AG08396 (cell line): ENCODE data around the gene RNF175.

Source experiments
- DNase-seq: peaks from one replicate; pipeline ENCODE4 v3.0.0; 2012; ENCODE audit warnings: low spot score, mixed read lengths

RNF175 gene

DNA sequence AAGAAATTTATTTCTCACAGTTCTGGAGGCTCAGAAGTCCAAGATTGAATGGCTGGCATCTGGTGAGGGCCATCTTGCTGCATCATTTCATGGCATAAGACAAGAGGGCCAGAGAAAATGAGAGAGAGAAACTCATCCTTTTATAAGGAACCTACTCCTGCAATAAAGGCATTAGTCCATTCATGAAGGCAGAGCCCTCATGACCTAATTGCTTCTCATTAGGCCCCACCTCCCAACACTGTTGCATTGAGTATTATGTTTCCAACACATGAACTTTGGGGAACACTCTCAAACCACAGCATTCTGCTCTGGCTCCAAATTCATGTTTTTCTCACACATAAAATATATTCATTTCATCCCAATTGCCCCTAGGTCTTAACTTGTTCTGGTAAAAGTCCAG lies 14.2 kb downstream of the RNF175 start:
- DNase-seq: no peak

DNA sequence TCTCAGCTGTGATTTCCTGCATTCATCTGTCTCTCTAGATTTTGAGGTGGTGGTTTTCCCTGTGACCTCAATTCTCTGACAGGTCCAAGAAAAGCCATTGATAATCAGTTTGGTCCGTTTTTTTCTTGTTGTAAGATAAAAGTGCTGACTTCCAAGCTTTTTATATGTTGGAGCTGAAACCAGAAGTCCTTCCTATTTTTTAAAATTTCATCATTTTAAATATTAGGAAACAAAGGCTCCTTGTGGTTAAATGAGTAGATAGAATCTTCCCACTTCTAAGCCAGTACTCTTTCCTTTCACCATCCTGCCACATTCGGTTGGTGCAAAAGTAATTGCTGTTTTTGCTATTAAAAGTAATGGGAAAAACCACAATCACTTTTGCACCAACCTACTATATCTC lies 18.3 kb downstream of the RNF175 start:
- DNase-seq: no peak

DNA sequence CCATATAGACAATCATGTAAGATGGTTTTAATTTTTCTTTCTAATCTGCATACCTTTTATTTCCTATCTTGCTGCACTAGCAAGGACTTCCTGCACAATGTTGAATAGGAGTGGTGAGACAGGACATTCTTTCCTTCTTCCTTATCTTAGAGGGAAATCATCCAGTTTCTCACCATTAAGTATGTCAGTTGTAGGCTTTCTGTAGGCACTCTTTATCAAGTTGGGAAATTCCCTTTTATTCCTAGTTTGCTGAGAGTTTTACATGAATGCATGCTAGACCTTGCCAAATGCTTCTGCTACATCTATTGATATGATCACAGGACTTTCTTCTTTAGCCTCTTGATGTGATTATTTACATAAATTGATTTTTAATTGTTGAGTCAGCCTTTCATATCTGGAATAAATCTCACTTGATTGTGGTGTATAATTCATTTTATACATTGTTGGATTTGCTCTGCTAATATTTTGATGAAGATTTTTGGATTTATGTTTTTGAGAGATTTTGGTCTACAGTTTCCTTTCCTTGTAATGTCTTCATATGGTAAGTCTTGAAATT lies 23.8 kb downstream of the RNF175 start:
- DNase-seq: no peak

GRCh38 chr4:153733751-153734448 lies 25.9 kb downstream of the RNF175 start:
- DNase-seq: no peak

DNA sequence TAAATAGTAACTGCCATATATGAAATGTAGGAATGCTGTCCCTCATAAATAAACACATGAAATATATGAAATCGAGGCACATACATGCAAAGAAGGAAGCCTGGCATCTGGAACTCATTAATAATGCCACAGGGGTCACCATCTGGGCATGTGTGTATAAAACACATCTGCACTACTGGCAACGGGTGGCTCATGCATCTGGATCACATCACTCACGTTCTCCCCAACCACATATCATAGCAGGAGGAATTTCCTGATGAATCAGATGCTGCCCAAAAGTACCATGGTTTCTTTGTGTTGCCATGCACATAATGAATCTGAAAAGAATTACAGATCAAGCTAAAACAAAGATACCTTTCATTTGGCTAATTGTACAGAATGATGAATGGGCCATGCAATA lies 28.6 kb downstream of the RNF175 start:
- DNase-seq: peak; percentile 35

DNA sequence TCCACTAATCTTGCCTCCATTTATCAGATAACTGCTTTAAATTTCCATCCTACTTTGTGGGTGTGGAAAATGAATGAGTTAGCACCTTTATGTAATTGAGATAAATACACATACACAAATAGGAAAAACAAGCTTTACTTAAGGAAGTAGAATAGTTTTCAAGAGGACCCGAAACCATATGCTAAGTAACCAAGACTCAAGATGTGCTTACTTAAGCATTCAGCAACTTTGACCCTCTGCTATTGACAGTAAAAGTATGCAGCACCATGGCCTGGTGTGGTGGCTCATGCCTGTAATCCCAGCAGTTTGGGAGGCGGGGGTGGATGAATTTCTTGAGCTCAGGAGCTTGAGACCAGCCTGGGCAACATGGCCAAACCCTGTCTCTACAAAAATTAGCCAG lies 29.9 kb downstream of the RNF175 start:
- DNase-seq: no peak

DNA sequence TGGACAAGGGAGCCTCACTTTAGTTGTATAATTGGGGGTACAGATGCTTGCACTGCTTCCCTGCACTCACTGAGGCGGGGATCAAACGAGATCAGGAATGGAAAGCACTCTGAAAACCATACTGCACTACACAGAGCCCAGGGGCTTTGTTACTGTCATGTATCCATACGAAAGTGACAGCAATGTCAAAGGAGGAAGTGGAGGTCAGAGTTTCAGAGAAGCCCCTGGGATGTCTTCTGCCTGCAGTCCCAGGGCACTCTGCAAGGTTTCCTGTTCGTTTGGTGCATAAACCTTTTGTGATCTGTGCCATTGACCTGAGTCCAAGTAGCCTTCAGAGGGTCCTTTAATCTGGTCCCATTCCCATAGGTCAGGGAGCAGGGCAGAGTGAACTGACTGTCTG lies 31.2 kb downstream of the RNF175 start:
- no peak for DNase-seq

DNA sequence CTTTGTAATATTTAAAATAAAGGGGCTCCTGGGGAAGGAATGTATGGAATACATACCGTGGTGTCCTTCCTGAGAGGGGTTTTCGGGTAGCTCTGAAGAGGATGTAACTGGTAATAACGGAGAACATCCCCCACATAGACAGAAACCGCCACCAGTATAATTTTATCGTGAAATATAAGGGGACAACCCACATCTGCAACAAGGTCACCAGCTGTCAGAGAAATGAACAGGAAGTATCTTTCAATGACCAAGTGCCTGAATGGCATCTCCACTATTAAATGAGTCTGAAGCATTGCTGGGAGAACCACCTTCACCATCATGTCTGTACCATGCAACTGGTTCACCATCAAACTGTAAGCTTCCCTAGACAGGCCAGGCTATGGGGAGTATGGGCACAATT lies 31.7 kb downstream of the RNF175 start:
- DNase-seq: no peak

- no peak for DNase-seq
Observed at GRCh38 chr4:153725831-153726154, 34.0 kb downstream of the RNF175 start.

DNA sequence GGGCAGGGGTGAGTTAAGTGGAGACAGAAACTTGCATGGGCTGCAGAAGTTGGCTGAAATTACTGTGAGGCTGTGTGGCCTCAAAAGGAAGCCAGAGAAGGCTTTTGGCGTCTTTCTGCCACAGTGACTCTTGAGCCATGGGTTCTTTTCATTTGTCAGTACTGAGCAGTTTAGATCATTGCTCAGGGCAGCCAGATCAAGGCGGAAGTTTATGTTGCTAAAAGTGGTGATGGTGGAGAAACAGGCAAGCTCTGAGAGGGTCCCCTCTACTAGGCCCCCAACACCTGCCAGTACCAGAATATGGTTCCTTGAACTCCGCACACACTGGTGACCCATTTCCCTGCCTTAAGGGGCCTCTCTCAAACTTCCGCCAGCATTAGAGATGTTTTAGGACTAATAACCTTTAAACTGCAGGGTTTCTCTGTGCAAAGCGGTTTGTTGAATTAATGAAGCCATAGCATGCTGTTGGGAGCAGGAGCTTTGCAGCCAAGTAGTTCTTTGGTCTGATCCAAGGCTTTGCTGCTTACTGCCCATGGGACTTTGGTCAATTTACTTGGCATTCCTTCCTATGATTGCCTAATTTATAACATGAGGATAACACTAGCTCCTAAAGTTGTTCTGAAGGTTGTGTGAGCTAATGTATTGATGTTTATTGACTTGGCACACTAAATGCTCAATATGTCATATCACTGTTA lies 34.5 kb downstream of the RNF175 start:
- no peak for DNase-seq

- DNase-seq: no peak
Observed at GRCh38 chr4:153724606-153725005, 35.2 kb downstream of the RNF175 start.

- DNase-seq: no peak
Observed at GRCh38 chr4:153722036-153722435, 37.8 kb downstream of the RNF175 start.

- no peak for DNase-seq
Observed at GRCh38 chr4:153713866-153714646, 45.8 kb downstream of the RNF175 start.

DNA sequence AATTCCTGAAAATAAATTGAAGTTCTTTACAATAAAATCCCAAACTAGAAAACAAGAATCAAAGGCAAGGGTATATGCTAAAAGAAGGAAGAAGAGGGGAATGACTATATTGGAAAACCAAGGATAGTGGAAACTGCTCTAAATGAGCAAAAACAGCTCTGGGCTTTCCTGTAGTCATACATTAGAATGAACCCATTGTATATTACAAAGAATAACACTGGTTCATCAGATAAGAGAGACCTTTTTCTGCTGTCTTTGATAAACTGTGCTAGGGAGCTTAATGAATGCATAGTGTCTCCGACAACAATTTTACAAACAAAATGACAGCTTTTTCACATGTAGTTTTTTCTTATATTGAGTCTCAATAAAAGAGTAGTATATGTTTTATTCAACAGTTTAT lies 49.1 kb downstream of the RNF175 start:
- DNase-seq: no peak

DNA sequence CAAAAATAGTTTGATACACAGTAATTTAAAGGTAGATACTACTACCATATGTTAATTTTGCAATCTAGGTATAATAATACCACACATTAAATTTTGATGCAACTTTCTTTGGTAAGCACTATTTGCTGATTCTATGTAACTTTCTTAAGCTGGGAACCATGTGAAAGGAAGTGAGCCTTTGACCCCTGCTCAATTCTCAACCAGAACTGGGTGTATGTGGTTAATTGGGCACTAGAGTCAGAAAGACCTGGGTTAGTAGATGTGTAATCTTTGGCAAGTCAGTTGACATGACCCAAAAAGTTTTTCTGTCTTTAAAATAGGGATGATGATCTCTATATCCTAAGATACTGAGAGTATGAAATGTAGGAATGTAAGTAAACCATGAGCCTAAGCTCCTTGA lies 53.3 kb downstream of the RNF175 start:
- no peak for DNase-seq

DNA sequence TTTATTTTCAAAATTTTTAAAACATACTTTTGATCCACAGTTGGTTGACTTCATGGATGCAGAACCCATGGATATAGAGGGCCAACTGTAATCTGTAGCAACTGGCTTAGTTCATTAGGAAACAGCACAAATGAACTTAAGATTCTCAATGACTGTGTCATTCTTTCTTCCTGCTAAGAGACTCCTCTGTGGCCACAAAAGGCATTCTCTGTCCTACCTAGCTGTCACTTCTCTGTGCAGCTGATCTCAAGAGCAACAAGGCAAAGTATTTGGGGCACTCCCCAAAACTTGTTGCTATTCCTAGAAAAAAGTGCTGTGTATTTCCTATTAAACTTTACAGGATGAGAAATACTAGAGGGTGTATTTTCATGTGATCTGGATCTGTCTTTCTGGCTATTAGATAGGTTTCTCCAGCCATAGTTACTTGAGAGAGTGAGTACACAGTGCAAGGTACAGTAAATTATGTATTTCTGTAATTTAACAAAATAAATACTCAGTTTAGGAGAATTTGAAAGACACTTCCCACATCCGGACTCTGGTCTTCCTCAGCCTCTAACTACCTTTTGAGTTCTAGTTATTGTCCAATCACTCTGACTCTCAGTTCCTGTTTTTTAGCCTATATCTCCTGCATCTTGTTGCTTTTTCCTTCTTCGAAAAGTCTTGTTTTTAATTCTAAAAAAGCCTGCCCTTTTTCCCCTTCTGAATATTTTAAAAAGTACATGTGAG lies 53.9 kb downstream of the RNF175 start:
- no peak for DNase-seq

- DNase-seq: no peak
Observed at GRCh38 chr4:153704522-153704921, 55.3 kb downstream of the RNF175 start.

GRCh38 chr4:153684971-153685371 lies 74.9 kb downstream of the RNF175 start:
- no peak for DNase-seq

- peak; percentile 53 for DNase-seq
Observed at GRCh38 chr4:153684182-153684970, 75.4 kb downstream of the RNF175 start, which contains the start of gene TLR2. TSS of gene TLR2 (plus strand) at chr4:153684280. CDS start at chr4:153702908, 18,628 bp downstream.

DNA sequence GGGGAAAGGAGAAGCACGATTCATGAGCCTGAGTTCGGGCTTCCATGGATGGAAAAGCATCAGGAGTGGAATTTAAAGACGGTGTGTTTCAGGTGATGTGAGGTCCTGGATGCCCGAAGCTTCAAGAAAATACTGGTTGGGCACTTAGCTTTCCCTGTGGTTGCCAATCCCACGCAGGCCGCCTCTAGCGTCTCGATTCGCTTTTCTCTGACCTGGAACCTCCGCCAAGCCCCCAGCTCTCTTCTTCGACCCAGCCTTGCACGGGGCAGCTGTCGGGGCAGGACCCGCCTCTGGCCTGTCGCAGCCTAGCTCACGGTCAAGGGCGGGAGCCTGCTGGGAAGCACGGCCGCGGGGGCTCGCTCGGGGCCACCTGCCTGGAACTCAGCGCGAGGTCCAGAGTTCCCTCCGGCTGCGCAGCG lies 76.1 kb downstream of the RNF175 start:
- DNase-seq: no peak

DNA sequence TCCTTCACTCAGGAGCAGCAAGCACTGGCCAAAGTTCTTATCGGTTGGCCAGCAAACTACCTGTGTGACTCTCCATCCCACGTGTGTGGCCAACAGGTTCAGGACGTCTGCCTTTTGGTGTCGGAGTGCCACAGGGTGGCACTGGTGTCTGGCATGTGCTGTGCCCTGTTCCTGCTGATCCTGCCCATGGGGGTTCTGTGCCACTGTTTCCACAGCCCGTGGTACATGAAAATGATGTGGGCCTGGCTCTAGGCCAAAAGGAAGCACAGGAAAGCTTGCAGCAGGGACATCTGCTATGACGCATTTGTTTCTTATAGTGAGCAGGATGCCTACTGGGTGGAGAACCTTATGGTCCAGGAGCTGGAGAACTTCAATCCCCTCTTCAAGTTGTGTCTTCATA lies 80.3 kb downstream of the RNF175 start:
- no peak for DNase-seq
